GM19099 (cell line): ENCODE results near the gene GAA.

ENCODE experiments used
- POLR2A ChIP-seq: IDR thresholded peaks from 3 replicates; pipeline ENCODE4 v1.6.1; 2011; ENCODE audit warnings: low read depth; ENCODE audit not compliant: insufficient read length; ENCODE audit errors: extremely low read depth

The GAA gene

DNA sequence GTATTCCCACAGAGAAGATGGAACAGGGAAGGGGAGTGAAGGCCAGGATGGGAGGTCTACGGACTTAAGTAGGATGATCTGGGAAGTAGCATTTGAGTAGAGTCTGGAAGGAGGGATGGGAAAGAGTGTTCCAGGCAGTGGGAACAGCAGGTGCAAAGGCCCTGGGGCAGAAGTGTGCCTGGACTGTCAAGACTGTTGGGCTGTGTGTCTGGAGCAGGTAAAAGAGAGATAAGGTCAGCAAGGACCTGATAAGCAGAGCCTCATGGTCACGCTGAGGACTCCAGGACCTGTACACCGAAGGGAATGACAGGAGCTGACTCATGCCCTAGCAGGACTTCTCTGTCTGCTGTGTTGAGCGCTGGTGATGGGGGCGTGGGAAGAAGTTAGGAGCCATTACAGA, 67.7 kb downstream of the GAA start:
- TF ChIP-seq POLR2A, result no peak
